GM21515 (cell line): Measurements from ENCODE around the gene OR6N2.

ENCODE experiments used
- ATAC-seq: cut with Tn5 transposase; IDR thresholded peaks from one replicate; pipeline ENCODE4 v1.9.1; 2021; ENCODE audit not compliant: unreplicated experiment

Gene OR6N2, protein sequence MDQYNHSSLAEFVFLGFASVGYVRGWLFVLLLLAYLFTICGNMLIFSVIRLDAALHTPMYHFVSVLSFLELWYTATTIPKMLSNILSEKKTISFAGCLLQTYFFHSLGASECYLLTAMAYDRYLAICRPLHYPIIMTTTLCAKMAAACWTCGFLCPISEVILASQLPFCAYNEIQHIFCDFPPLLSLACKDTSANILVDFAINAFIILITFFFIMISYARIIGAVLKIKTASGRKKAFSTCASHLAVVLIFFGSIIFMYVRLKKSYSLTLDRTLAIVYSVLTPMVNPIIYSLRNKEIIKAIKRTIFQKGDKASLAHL

DNA sequence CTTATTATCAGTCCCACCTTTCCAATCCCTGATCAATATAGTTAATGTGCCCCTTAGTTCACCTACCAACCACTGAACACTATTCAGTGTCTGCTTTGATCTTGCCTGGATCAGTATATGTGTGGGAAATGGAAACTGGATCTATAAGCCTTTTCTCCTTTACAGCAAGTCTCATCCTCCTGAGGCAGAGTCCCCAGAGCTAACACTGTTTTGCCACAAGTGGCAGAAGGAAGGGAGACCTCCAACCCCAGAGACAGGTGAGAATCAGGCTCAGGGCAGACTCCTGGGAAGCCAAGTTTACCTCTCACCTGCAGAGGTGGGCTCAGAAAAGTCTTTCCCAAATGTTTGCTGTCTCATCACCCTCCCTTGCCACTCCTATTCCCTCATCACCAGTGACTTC, at the start of gene OR6N2:
OR6N2 (minus strand) TSS at position 101 of the 400 bp plus-strand sequence. CDS start 3,569 bp downstream, outside the sequence.
- no peak for ATAC-seq

DNA sequence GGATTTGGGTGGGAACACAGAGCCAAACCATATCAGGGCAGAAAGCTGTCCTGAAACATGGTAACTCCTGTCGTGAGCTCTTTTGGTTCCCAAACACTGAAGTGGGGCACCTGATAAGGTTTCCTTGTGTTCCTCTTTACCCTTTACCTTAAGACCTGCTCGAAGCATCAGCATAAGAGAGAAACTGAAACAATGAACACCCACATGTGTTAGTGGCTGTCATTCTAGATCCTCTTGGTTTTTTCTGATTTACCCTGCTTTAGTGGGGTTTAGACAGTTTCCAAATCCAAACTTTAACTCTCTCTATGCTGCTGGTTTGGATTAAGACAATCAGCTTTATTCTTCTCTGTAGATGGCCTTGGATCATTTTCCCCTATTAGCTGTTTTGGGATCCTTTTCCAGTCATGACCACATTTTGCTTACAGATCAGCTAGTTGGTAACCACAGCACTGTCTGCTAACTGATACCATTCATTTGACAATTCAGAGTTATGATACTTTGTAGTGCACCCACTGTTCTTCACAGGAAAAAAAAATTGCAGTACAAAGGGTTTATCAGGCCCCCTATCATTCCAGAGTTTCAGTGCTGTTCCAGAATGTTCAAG, 49.2 kb upstream of the OR6N2 start:
- peak; percentile 52 for ATAC-seq

DNA sequence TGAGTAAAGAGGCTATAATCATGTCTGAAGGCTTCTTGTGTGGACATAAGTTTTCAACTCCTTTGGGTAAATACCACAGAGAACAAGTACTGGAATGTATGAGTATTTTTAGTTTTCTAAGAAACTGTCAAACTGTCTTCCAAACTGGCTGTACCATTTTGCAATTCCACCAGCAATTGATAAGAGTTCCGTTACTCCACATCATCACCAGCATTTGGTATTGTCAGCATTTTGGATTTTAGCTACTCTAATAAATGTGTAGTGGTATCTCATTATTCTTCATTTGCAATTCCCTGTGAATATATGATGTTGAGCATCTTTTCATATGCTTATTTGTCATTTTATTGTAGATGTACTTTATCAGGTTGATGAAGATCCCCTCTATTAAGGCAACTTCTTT, 40.7 kb upstream of the OR6N2 start:
- no peak for ATAC-seq

DNA sequence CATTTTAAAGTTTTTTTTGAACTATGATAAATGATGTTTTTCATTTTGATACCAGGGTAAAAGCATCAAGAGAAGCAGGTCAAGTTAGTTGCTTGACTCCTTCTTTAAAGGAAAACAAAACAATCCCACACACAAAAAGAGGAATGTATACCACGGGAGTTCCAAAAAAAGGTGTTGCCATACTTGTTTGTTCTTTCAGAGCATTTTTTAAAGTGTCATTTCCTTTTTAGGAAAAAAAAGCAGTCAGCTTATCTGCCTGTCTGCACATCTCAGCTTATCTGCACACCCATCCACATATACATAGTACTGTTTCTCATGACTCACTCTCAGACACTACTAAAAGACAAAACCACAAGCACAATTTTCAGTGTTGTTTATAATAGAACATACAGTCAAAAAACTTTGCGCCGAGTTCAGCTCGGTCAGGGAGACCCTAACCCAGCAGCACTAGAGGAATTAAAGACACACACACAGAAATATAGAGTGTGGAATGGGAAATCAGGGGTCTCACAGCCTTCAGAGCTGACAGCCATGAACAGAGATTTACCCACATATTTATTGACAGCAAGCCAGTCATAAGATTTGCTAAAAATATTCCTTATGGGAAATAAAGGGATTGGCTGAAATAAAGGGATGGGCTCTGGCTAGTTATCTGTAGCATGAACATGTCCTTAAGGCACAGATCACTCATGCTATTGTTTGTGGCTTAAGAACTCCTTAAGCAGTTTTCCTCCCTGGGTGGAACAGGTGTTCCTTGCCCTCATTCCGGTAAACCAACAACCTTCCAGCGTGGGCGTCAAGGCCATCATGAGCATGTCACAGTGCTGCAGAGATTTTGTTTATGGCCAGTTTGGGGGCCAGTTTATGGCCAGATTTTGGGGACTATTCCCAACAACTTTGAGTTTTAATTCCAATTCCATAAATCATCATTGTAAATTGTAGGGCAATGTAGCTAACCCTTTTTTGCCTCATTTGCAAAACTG, 38.7 kb upstream of the OR6N2 start:
- no peak for ATAC-seq

DNA sequence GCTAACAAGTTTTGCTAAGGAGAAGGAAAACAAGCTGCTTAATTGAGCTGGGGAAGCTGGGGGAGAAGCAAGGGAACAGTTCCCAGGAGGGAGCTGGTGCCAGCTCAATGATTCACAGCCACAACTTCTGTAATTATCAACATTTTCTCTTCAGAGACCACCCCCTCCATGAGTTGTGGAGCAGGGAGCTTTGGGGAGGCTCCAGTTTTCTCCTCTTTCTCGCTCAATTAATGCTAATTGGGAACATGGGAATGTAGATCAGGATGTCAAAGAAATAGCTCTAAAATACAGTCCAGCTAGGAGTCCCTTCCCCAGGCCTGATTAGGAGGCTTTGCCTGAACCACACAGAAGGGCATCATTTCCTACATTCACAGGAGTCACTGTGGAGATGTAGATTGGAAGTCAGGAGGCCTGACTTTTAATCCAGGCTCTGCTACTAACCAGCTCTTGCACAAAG, 38.0 kb upstream of the OR6N2 start:
- no peak for ATAC-seq

DNA sequence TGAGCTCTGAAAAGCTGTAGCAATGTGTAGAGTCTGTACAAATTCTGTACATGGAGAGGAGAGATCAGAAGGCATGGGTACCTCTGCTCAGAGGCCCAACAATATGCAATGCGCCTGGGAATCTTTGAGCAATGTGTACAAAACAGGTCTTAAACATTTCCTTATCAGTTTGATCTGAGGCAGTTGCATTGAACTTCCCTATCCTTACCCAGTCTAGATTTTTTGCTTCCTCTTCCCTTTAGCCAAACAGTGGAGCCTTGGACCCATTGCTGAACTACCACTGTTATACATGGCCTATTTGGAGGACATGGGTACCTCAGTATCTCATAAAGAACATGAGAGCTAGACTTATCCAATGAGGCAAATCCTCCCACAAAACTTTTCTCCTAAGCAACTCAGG, 37.6 kb upstream of the OR6N2 start:
- ATAC-seq = no peak

DNA sequence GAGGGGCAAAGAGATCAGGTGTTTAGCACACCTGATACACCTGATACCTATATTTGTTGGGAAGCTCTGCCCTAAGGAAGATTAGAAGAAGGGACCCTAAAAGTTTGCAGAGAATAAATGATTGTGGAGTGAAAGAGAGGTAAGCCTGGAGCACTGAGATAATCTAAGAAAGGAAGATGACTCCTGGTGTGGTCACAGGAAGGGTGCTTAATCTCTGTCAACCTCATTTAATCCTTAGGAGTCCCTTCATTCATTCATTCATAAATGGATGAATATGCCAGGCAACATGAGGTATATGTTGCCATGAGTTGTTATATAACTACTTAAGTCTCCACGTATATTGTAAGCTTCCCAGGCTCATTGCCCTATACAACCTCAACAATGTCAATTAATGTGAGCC, 34.0 kb upstream of the OR6N2 start:
- ATAC-seq = no peak

DNA sequence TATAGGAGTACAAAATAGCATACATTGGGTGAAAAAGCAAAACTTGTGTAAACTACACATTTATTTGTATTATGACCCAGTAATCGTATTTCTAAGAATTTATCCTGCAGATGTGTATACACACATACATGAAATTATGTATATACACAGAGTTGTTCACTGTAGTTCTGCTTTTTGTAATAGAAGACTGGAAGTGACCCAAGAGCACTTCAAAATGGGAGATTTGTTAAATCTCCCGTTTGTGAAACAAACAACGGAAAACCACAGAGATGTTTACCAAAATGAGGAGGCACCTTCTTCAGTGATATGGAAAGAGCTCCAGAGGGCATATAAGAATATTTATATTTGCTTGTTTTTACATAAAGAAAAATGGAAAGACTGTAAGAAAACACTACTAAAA, 32.2 kb upstream of the OR6N2 start:
- ATAC-seq = no peak

DNA sequence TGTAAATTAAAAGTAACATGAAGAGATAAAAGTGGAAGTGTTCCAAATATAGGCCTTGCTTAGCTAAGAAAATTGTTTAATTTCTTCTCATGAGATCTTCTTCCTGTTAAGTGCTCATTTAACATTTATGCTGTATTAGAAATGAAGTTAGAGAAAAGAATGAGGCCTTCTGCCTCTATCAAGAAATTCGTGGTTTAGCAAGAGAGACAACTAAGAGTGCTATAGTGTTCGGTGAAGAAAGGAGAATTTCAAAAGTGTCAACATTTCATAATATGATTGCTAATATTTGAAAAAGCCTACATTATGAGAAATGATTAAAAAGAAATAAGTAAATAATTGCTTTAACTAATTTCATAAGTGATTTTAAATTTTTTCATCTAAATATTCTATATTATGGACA, 31.3 kb upstream of the OR6N2 start:
- ATAC-seq = no peak

DNA sequence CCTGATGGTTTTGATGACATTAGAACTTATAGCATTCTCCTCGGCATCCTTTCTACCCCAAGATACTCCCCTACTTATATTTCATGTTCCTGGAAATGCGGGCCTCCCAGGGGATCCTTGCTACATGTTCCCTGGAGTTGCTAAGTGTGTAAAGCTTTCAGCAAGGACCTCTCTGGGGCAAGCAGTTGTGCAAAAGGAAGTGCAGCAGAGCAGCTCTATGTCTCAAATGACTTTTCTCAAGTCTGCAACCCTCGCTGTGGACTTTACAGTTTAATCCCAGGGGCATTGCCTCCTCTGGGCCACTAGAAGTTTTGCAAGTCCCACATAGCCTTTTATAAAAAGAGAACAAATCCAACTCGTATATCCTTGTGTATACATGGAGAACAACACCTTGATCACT, 29.3 kb upstream of the OR6N2 start:
- no peak for ATAC-seq

DNA sequence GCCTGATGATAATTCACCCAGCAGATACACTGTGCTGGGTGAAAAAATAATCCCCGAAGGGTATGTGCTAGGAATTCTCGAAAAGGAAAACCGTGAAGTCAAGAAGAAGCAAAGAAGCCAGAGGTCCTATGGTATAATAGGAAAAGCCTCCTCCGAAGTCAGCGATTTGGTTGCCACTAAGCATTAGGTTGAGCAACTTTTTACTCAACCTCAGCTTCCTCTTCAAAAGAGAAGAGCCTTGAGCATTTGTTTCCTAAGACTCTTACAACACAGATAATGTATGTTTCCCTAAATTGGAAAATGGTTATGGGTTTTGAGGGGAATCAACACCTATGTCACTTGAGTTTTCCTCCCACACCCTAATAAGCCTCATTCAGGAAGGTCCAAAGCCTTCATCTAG, 28.9 kb upstream of the OR6N2 start:
- no peak for ATAC-seq

DNA sequence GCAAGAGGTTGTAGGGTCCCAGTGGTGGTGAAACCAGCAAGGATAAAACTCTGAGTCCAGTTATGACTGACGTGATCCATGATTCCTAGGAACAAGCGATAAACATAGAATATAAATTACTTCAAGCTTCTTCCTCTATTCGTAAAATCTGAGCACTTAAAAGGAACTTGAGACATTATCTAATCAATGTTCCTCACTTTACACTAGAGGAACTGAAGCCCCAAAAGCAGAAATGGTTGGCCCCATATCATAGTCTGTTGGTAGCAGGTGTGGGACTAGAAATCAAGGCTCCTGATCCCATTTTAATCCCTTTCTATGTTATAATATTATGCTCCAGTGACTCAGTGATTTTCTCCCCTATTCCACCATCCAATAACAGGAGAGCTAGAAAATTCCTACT, 28.3 kb upstream of the OR6N2 start:
- no peak for ATAC-seq

DNA sequence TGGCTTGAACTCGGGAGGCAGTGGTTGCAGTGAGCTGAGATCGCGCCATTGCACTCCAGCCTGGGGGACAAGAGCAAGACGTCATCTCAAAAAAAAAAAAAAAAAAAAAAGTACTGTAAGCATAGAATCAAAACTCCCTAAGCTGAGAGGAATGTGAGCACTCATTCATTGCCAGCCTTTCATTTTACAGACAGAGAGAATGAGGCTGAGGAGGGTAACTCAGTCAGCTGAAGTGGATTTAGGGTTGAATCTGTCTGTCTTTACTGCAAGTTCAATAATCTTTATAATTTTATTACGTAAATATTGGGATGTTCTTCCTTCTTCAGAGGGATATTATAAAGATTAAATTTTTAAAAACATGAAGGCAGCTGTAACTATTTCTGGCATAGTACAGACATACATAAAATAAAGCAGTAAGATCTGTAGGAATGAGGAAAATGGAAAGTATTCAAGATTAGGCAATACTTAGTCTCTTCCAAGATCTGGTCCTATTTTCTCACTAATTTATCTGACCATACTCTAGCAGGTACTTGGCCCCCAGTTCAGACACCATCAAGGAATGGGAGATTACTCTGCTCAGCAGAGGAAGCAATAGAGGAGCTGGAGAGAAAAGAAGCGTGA, 26.0 kb upstream of the OR6N2 start:
- no peak for ATAC-seq

DNA sequence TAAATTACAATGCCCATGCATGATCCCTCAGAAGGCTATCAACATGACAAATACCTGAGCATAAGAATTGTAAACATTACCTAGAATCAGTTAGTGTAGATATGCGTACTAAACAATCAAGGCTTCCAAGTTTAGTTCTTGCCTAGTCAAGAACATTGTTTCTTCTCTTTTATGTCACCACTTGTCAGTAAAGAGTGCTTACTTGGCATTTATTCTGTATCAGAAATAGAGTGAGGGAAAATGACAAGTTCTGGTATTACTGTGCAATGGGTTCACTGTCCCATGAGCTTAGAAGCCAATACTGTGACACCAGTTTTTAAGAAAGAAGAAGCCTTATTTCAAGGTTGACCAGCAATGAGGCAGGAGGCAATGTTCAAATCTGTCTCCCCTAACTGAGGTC, 22.7 kb upstream of the OR6N2 start:
- ATAC-seq = no peak

DNA sequence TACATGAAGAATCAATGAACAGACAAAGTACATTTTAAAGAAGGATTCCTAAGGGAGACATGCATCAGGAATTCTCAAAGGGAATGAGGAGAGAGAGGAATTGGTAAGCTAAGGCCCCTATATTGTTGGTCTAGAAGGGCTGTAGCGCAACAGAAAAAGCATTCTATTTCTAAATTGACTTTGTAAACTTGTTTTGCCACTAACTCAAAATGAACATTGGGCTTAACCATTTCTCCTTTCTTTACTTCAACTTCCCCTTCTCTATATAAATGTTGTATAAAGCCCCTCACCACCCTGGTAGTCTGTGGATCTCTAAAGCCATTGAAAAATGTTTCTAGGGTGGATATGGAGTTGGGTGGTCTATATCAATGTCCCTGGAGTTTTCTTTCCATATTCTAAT, 20.4 kb upstream of the OR6N2 start:
- no peak for ATAC-seq

DNA sequence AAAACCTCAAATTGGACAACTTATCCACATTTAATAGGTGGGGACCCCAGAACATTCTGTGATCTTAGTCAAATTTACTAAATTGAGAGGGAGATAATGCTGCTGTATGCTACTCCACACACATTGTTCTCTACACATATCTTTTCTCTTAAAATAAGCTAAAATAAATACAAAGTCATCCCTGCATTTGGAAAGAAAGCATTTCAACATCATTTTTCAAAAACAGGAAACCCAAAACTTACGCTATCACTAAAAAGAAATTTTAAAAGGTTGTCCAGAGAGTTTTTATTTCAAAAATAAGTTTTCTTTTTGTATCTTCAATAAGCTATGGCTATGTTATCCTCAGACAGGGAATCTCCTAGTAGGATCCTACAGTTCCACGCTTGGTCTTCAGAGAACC, 19.5 kb upstream of the OR6N2 start:
- ATAC-seq = no peak

DNA sequence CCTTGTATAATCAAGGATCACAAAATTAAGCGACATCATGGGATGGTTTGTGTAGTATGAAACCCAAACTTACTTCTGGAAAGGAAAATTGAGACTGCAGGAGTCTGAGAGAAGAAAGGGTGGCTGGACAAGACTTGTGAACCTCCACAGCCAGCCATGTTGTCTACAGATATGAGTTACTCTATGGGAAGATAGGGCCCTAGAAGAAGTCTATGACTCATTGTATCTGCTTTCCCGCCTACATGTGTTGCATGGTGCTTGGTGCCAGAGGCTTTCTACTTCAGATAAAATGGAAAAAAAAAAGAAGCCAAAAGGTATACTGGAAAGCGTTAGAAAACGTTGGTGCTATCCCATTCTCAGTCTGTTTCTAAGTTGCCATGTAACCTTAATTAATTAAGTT, 18.7 kb upstream of the OR6N2 start:
- no peak for ATAC-seq

DNA sequence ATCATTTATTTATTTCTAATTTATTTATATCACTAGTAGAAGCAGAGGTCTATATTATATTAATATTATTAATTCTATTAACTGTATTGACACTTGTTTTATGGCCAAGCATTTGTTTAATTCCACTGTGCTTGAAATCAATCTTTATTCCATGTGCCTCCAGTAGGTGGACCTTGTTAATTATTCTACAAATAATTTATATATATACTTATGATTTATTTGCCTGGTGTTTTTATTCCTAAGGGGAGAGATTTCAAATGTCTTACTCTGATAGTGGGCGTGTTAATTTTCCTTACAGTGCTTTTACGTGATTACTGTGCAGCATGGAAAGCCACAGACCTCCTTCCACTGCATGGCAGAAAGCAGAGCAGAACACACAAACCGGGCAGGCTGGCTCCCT, 17.5 kb upstream of the OR6N2 start:
- no peak for ATAC-seq

DNA sequence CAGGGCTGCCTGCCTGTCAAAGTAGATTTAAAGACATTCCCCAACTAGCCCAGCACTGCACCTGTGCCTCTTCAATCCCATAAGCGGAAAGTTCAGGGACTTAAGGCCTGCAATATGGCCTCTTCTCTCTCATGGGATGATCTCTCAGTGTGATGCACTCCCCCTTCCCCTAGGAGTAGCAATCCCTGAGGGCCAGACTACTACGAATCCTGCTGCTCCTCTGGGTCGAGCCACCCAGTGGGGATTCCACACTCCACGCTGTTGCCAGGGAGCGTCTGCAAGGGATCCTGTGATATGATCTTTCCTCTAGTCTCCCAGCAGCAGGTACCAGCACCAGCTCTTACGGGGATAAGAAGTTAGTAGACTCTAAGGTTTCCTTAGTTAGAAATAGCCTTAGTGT, 13.2 kb upstream of the OR6N2 start:
- ATAC-seq = no peak

DNA sequence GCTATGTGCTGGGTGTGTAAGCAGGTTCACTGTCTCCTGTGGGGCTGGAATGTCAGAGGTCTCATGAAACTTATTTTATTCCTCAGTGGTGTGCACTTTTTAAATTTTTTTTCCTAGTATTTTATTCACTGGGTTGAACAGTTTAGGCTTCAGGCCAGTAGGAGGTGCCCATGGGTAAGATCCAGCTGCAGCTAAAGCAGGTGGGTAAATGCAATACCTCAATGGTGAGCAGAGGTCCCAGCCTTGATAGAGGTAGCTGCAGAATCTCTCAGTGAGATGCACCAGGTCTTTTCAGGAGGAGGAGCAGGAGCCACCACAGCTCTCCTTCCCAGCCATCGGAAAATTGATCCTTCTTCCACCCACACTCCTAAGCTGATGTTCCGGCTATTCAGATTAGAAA, 12.6 kb upstream of the OR6N2 start:
- ATAC-seq = no peak
